SK-N-SH (cell line): ENCODE results near the gene XRCC6. TPM values are rescaled to one million over a fixed set of nuclear protein-coding genes. Genes with fewer than 3 reads are reported as not detected.

ENCODE experiments used
- CTCF ChIA-PET: fragments of 300-600, 350-600 bp; formaldehyde crosslinking; extraction: SDS; loops from one replicate; lab custom pipeline; 2021; lab: Yijun Ruan, JAX
- POLR2A ChIA-PET: fragments of 350-600 bp; sonication (Branson Sonifier 250); formaldehyde crosslinking; extraction: SDS; loops from one replicate; lab custom pipeline; 2020; ENCODE audit warnings: antibody characterized with exemption, inconsistent platforms; lab: Yijun Ruan, JAX
- DNase-seq: peaks from one replicate; pipeline ENCODE4 v3.0.0; 2012
- H2AFZ ChIP-seq: fragments of 200-600 bp; sonication (generic); 2 replicates; pipeline ENCODE4 v1.8.1; 2016; ENCODE audit warnings: antibody characterized with exemption, mild to moderate bottlenecking, low read depth
- H3F3A ChIP-seq: fragments of 200-600 bp; sonication (generic); replicated peaks from 2 replicates; pipeline ENCODE3; 2016; ENCODE audit warnings: antibody characterized with exemption, mild to moderate bottlenecking; ENCODE audit not compliant: insufficient read depth
- H3K27ac ChIP-seq, 2 experiments: fragments of 200-500 bp in 1 of 2; fragments of 200-600 bp in 1 of 2; sonication (Bioruptor generic) in 1 of 2; sonication (generic), shearing (Covaris generic) in 1 of 2; 2 replicates each; pipeline versions ENCODE4 v1.5.1 to v1.6.1; 2014 to 2016; ENCODE audit warnings: low read depth in 2 of 2, inconsistent platforms in 1 of 2, low read length in 1 of 2, mild to moderate bottlenecking in 1 of 2, mixed read lengths in 1 of 2
- H3K27me3 ChIP-seq: fragments of 200-600 bp; sonication (generic), shearing (Covaris generic); 2 replicates; pipeline ENCODE4 v1.6.1; 2016; ENCODE audit warnings: mixed run types; ENCODE audit not compliant: insufficient read depth
- H3K36me3 ChIP-seq, 2 experiments: fragments of 200-500 bp in 1 of 2; fragments of 200-600 bp in 1 of 2; sonication (Bioruptor generic) in 1 of 2; sonication (generic) in 1 of 2; replicated peaks in 1 of 2; 2 replicates each; pipeline versions ENCODE3 to v1.5.1; 2014 to 2016; ENCODE audit warnings: low read length in 1 of 2, mild to moderate bottlenecking in 1 of 2; ENCODE audit not compliant: insufficient read depth in 2 of 2, control insufficient read depth in 1 of 2
- H3K4me1 ChIP-seq, 2 experiments: fragments of 200-500 bp in 1 of 2; fragments of 200-600 bp in 1 of 2; sonication (Bioruptor generic) in 1 of 2; sonication (generic), shearing (Covaris generic) in 1 of 2; 2 replicates each; pipeline versions ENCODE4 v1.5.1 to v1.6.1; 2014 to 2016; ENCODE audit warnings: low read depth in 1 of 2, low read length in 1 of 2, mixed run types in 1 of 2; ENCODE audit not compliant: insufficient read depth in 2 of 2, control insufficient read depth in 1 of 2
- H3K4me2 ChIP-seq: fragments of 200-600 bp; sonication (generic), shearing (Covaris generic); 2 replicates; pipeline ENCODE4 v1.6.1; 2017; ENCODE audit warnings: mixed run types
- H3K4me3 ChIP-seq, 2 experiments: fragments of 200-500 bp in 1 of 2; fragments of 200-600 bp in 1 of 2; sonication (Bioruptor generic) in 1 of 2; sonication (generic), shearing (Covaris generic) in 1 of 2; 2 replicates each; pipeline versions ENCODE4 v1.5.1 to v1.8.1; 2014 to 2016; ENCODE audit warnings: low read depth in 2 of 2, inconsistent platforms in 1 of 2, low read length in 1 of 2, mild to moderate bottlenecking in 1 of 2, mixed read lengths in 1 of 2, moderate library complexity in 1 of 2
- H3K79me2 ChIP-seq: fragments of 200-600 bp; sonication (generic); 2 replicates; pipeline ENCODE4 v1.8.1; 2017; ENCODE audit warnings: mild to moderate bottlenecking; ENCODE audit not compliant: insufficient read depth
- H3K9ac ChIP-seq: fragments of 200-600 bp; sonication (generic); 2 replicates; pipeline ENCODE4 v1.6.1; 2017; ENCODE audit warnings: mixed run types
- H3K9me2 ChIP-seq: fragments of 200-600 bp; sonication (generic); 2 replicates; pipeline ENCODE4 v1.6.1; 2017; ENCODE audit warnings: mixed run types
- H3K9me3 ChIP-seq: fragments of 200-600 bp; sonication (generic); 2 replicates; pipeline ENCODE4 v1.6.1; 2017; ENCODE audit warnings: mixed run types, mild to moderate bottlenecking, moderate library complexity
- H4K20me1 ChIP-seq: fragments of 200-600 bp; sonication (generic); 2 replicates; pipeline ENCODE4 v1.6.1; 2017; ENCODE audit warnings: mild to moderate bottlenecking, mixed run types; ENCODE audit not compliant: insufficient read depth
- EZH2phosphoT487 ChIP-seq: fragments of 200-600 bp; sonication (generic); IDR thresholded peaks from 2 replicates; pipeline ENCODE4 v1.6.1; 2017; ENCODE audit warnings: low read depth, mixed run types, mild to moderate bottlenecking, antibody characterized with exemption, moderate library complexity, borderline replicate concordance
- FOXM1 ChIP-seq: IDR thresholded peaks from 2 replicates; pipeline ENCODE4 v1.4.0; 2012; ENCODE audit warnings: low read depth, mild to moderate bottlenecking
- GABPA ChIP-seq: IDR thresholded peaks from 2 replicates; pipeline ENCODE4 v1.4.0; 2012; ENCODE audit warnings: low read depth, mild to moderate bottlenecking
- NFIC ChIP-seq: IDR thresholded peaks from 2 replicates; pipeline ENCODE4 v1.4.0; 2012; ENCODE audit warnings: borderline replicate concordance
- NRF1 ChIP-seq: IDR thresholded peaks from 2 replicates; pipeline ENCODE4 v1.6.1; 2012; ENCODE audit warnings: low read depth, mild to moderate bottlenecking, low read length
- RFX5 ChIP-seq: IDR thresholded peaks from 2 replicates; pipeline ENCODE4 v1.6.1; 2012; ENCODE audit warnings: mild to moderate bottlenecking, improper control_type of control experiment, low read length
- RXRA ChIP-seq: IDR thresholded peaks from 2 replicates; pipeline ENCODE4 v1.4.0; 2012; ENCODE audit warnings: low read depth, mild to moderate bottlenecking, borderline replicate concordance
- TAF1 ChIP-seq: IDR thresholded peaks from 2 replicates; pipeline ENCODE4 v1.6.1; 2012; ENCODE audit warnings: low read depth, mild to moderate bottlenecking, low read length, moderate library complexity, borderline replicate concordance
- TEAD4 ChIP-seq: IDR thresholded peaks from 2 replicates; pipeline ENCODE4 v1.4.0; 2012; ENCODE audit warnings: mild to moderate bottlenecking, borderline replicate concordance; ENCODE audit not compliant: insufficient read depth
- YY1 ChIP-seq: IDR thresholded peaks from 2 replicates; pipeline ENCODE4 v1.4.0; 2012; ENCODE audit warnings: low read depth, mild to moderate bottlenecking
- WGBS: methylation state at CpG from one replicate; pipeline ENCODE4 v1.1.6; 2017; ENCODE audit warnings: low lambda C conversion rate; 5-methylcytosine and 5-hydroxymethylcytosine counted together
- polyA plus RNA-seq, 3 experiments: library from polyadenylated mRNA; depleted of rRNA; stranded (reverse); fragments of >200 nt; gene quantifications; 2 replicates each; pipeline ENCODE4 v1.2.3, GENCODE V29; 2012
- TF ChIP-seq, protein P1 (sequence below): fragments of 150-350 bp; IDR thresholded peaks from 2 replicates; pipeline ENCODE4 v1.6.1; 2016; ENCODE audit warnings: mild to moderate bottlenecking, low read depth, low read length
- TF ChIP-seq, protein P2 (sequence below): IDR thresholded peaks from 2 replicates; pipeline ENCODE4 v1.4.0; 2012; ENCODE audit warnings: low read depth
- TF ChIP-seq, protein P3 (sequence below): IDR thresholded peaks from 2 replicates; pipeline ENCODE4 v1.6.1; 2012; ENCODE audit warnings: mild to moderate bottlenecking, low read depth, low read length, moderate library complexity
- TF ChIP-seq, protein P4 (sequence below): IDR thresholded peaks from 2 replicates; pipeline ENCODE4 v1.4.0; 2012; ENCODE audit warnings: low read depth, borderline replicate concordance
- TF ChIP-seq, protein P5 (sequence below): fragments of 200-600 bp; sonication (generic); IDR thresholded peaks from 2 replicates; pipeline ENCODE4 v1.6.1; 2017; ENCODE audit warnings: antibody characterized with exemption, mild to moderate bottlenecking, moderate library complexity

XRCC6 gene
- polyA plus RNA-seq, 1 of the 3 experiments (the other 2 are of a cell fraction), result 78.1 TPM

DNA sequence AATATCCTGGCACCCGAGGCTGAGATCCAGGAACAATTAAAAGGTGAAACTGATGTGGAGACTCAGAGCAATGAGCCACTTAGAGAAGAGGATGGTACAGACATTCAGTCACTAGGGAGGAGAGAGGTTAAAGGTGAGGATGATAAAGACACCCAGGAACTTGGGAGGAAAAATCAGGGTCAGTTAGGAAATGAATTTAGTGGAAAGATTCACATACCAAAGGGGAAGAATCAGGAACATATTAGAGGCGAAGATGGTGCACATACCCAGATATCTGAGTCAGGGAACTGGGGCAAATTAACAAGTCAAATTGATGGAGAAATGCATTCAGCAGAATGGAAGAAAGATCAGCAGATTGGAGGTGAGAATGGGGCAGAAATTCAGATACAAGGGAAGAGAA is 74.1 kb downstream of the XRCC6 start:
- 92% methylated on average over 2 of the region's 2 CpGs for WGBS
- Histone ChIP-seq H3K4me2 (no peak overlapping the region), H4K20me1 (no peaks in the 10 kb centered on the region), H3K27ac (no peak overlapping the region), H3K9me2 (no peaks in the 10 kb centered on the region)
- TF ChIP-seq, protein P1, sequence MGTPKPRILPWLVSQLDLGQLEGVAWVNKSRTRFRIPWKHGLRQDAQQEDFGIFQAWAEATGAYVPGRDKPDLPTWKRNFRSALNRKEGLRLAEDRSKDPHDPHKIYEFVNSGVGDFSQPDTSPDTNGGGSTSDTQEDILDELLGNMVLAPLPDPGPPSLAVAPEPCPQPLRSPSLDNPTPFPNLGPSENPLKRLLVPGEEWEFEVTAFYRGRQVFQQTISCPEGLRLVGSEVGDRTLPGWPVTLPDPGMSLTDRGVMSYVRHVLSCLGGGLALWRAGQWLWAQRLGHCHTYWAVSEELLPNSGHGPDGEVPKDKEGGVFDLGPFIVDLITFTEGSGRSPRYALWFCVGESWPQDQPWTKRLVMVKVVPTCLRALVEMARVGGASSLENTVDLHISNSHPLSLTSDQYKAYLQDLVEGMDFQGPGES, result no peak
- TF ChIP-seq, protein P2, sequence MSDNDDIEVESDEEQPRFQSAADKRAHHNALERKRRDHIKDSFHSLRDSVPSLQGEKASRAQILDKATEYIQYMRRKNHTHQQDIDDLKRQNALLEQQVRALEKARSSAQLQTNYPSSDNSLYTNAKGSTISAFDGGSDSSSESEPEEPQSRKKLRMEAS, result no peak
- TF ChIP-seq, protein P3, sequence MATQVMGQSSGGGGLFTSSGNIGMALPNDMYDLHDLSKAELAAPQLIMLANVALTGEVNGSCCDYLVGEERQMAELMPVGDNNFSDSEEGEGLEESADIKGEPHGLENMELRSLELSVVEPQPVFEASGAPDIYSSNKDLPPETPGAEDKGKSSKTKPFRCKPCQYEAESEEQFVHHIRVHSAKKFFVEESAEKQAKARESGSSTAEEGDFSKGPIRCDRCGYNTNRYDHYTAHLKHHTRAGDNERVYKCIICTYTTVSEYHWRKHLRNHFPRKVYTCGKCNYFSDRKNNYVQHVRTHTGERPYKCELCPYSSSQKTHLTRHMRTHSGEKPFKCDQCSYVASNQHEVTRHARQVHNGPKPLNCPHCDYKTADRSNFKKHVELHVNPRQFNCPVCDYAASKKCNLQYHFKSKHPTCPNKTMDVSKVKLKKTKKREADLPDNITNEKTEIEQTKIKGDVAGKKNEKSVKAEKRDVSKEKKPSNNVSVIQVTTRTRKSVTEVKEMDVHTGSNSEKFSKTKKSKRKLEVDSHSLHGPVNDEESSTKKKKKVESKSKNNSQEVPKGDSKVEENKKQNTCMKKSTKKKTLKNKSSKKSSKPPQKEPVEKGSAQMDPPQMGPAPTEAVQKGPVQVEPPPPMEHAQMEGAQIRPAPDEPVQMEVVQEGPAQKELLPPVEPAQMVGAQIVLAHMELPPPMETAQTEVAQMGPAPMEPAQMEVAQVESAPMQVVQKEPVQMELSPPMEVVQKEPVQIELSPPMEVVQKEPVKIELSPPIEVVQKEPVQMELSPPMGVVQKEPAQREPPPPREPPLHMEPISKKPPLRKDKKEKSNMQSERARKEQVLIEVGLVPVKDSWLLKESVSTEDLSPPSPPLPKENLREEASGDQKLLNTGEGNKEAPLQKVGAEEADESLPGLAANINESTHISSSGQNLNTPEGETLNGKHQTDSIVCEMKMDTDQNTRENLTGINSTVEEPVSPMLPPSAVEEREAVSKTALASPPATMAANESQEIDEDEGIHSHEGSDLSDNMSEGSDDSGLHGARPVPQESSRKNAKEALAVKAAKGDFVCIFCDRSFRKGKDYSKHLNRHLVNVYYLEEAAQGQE, result no peak
- TF ChIP-seq EZH2phosphoT487, result no peak
- no peak for TF ChIP-seq TEAD4
- TF ChIP-seq GABPA, result no peak
- no peak for TF ChIP-seq YY1
- no peak for TF ChIP-seq FOXM1
- no peak for TF ChIP-seq RFX5
- no peak for TF ChIP-seq NRF1
- TF ChIP-seq, protein P4, sequence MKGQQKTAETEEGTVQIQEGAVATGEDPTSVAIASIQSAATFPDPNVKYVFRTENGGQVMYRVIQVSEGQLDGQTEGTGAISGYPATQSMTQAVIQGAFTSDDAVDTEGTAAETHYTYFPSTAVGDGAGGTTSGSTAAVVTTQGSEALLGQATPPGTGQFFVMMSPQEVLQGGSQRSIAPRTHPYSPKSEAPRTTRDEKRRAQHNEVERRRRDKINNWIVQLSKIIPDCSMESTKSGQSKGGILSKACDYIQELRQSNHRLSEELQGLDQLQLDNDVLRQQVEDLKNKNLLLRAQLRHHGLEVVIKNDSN, result no peak
- TF ChIP-seq, protein P5, sequence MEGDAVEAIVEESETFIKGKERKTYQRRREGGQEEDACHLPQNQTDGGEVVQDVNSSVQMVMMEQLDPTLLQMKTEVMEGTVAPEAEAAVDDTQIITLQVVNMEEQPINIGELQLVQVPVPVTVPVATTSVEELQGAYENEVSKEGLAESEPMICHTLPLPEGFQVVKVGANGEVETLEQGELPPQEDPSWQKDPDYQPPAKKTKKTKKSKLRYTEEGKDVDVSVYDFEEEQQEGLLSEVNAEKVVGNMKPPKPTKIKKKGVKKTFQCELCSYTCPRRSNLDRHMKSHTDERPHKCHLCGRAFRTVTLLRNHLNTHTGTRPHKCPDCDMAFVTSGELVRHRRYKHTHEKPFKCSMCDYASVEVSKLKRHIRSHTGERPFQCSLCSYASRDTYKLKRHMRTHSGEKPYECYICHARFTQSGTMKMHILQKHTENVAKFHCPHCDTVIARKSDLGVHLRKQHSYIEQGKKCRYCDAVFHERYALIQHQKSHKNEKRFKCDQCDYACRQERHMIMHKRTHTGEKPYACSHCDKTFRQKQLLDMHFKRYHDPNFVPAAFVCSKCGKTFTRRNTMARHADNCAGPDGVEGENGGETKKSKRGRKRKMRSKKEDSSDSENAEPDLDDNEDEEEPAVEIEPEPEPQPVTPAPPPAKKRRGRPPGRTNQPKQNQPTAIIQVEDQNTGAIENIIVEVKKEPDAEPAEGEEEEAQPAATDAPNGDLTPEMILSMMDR, result no peak
- TF ChIP-seq TAF1, result no peak
- no peak for TF ChIP-seq NFIC
- no peak for TF ChIP-seq RXRA
- TF ChIP-seq, all 33 proteins: peak for 0
- DNase-seq, result no peak
- Histone ChIP-seq H2AFZ (no peak overlapping the region), H3K4me3 (no peak overlapping the region), H3F3A (no peaks in the 10 kb centered on the region), H3K9me3 (no peaks in the 10 kb centered on the region), H3K4me1 (peaks cover 0 to 4% of the 10 kb centered on the region in 2 experiments; a peak in 1 of 4 replicates), H3K79me2 (no peaks in the 10 kb centered on the region), H3K27me3 (no peaks in the 10 kb centered on the region), H3K9ac (no peak overlapping the region), H3K36me3 (peaks cover 0 to 5% of the 10 kb centered on the region in 2 experiments)
- ChIA-PET CTCF (no interaction called here), POLR2A (no interaction called here)
